HepG2 (cell line): ENCODE results near the gene SPATA25. TPM values are rescaled to one million over a fixed set of nuclear protein-coding genes. Genes with fewer than 3 reads are reported as not detected.

Source experiments
- ARNTL ChIP-seq: sonication (generic); formaldehyde crosslinking; IDR thresholded peaks from 2 replicates; pipeline ENCODE4 v1.4.0; 2020; ENCODE audit warnings: mild to moderate bottlenecking, missing genetic modification reagents
- CEBPB ChIP-seq: IDR thresholded peaks from 2 replicates; pipeline ENCODE4 v1.6.1; 2011; ENCODE audit warnings: low read depth, low read length, improper control_type of control experiment, borderline replicate concordance
- DR1 ChIP-seq: sonication (generic); formaldehyde crosslinking; IDR thresholded peaks from 2 replicates; pipeline ENCODE4 v1.8.0; 2021; ENCODE audit warnings: mild to moderate bottlenecking, missing genetic modification reagents, inconsistent platforms
- EP300 ChIP-seq, 3 experiments: sonication (generic) in 1 of 3; formaldehyde crosslinking in 1 of 3; IDR thresholded peaks; 2 replicates each; pipeline versions ENCODE4 v1.5.1 to v1.6.1; 2011 to 2020; ENCODE audit warnings: low read depth in 2 of 3, low read length in 2 of 3, borderline replicate concordance in 1 of 3, improper control_type of control experiment in 1 of 3, mild to moderate bottlenecking in 1 of 3, missing genetic modification reagents in 1 of 3, moderate library complexity in 1 of 3
- FOSL2 ChIP-seq: sonication (generic); formaldehyde crosslinking; IDR thresholded peaks from 2 replicates; pipeline ENCODE4 v1.4.0; 2020; ENCODE audit warnings: missing genetic modification reagents
- GABPB1 ChIP-seq: IDR thresholded peaks from 2 replicates; pipeline ENCODE4 v1.6.1; 2016; ENCODE audit warnings: mild to moderate bottlenecking, missing genetic modification reagents, moderate library complexity, missing compliant biosample characterization
- HMG20B ChIP-seq: conservative IDR thresholded peaks from 2 replicates; pipeline ENCODE4 v1.6.1; 2016; ENCODE audit warnings: missing genetic modification reagents, missing compliant biosample characterization
- HNF4G ChIP-seq, 2 experiments: sonication (generic) in 1 of 2; formaldehyde crosslinking in 1 of 2; IDR thresholded peaks; 2 replicates each; pipeline versions ENCODE4 v1.4.0 to v1.6.1; 2011 to 2020; ENCODE audit warnings: borderline replicate concordance in 2 of 2, low read depth in 2 of 2, mild to moderate bottlenecking in 2 of 2, low read length in 1 of 2, missing genetic modification reagents in 1 of 2, moderate library complexity in 1 of 2
- JUND ChIP-seq: sonication (generic); formaldehyde crosslinking; IDR thresholded peaks from 2 replicates; pipeline ENCODE4 v1.8.0; 2022; ENCODE audit warnings: mild to moderate bottlenecking, missing genetic modification reagents
- MIXL1 ChIP-seq: IDR thresholded peaks from 2 replicates; pipeline ENCODE4 v1.6.1; 2016
- NAIF1 ChIP-seq: sonication (generic); formaldehyde crosslinking; IDR thresholded peaks from 2 replicates; pipeline ENCODE4 v1.5.0; 2020; ENCODE audit warnings: mild to moderate bottlenecking, missing genetic modification reagents, borderline replicate concordance
- NRL ChIP-seq: sonication (generic); formaldehyde crosslinking; IDR thresholded peaks from 2 replicates; pipeline ENCODE4 v1.5.0; 2020; ENCODE audit warnings: missing genetic modification reagents, mild to moderate bottlenecking, moderate library complexity, borderline replicate concordance
- POLR2AphosphoS5 ChIP-seq: IDR thresholded peaks from 2 replicates; pipeline ENCODE4 v1.6.1; 2012; ENCODE audit warnings: low read depth, low read length
- SOX13 ChIP-seq, 3 experiments: fragments of 450-650 bp in 1 of 3; sonication (generic) in 1 of 3; formaldehyde crosslinking in 1 of 3; IDR thresholded peaks in 2 of 3; conservative IDR thresholded peaks in 1 of 3; 2 replicates each; pipeline versions ENCODE4 v1.5.0 to v1.6.1; 2016 to 2020; ENCODE audit warnings: antibody characterized with exemption in 1 of 3, mild to moderate bottlenecking in 1 of 3, missing compliant biosample characterization in 1 of 3, missing genetic modification reagents in 1 of 3, moderate library complexity in 1 of 3
- SOX5 ChIP-seq: IDR thresholded peaks from 2 replicates; pipeline ENCODE4 v1.6.1; 2016; ENCODE audit warnings: borderline replicate concordance
- TAF1 ChIP-seq: sonication (generic); formaldehyde crosslinking; IDR thresholded peaks from 2 replicates; pipeline ENCODE4 v1.4.0; 2020; ENCODE audit warnings: missing genetic modification reagents
- TARDBP ChIP-seq: sonication (generic); formaldehyde crosslinking; IDR thresholded peaks from 2 replicates; pipeline ENCODE4 v1.8.0; 2022; ENCODE audit warnings: mild to moderate bottlenecking, missing genetic modification reagents
- ZKSCAN8 ChIP-seq: IDR thresholded peaks from 2 replicates; pipeline ENCODE4 v1.6.1; 2016; ENCODE audit warnings: borderline replicate concordance, missing genetic modification reagents, missing compliant biosample characterization
- ZNF414 ChIP-seq: sonication (generic); formaldehyde crosslinking; IDR thresholded peaks from 2 replicates; pipeline ENCODE4 v1.5.0; 2020; ENCODE audit warnings: missing genetic modification reagents
- ZNF614 ChIP-seq: IDR thresholded peaks from 2 replicates; pipeline ENCODE4 v1.6.1; 2018; ENCODE audit warnings: missing biosample characterization, missing genetic modification reagents, inconsistent platforms, borderline replicate concordance
- ZNF710 ChIP-seq: sonication (generic); formaldehyde crosslinking; IDR thresholded peaks from 2 replicates; pipeline ENCODE4 v1.5.0; 2020; ENCODE audit warnings: mild to moderate bottlenecking, missing genetic modification reagents, borderline replicate concordance
- polyA plus RNA-seq, 8 experiments: library from polyadenylated mRNA; depleted of rRNA in 3 of 8; stranded (reverse) in 7 of 8; unstranded in 1 of 8; fragments of >200 nt; fragmentation: Illumina TruSeq in 4 of 8; extraction: Trizol in 4 of 8; gene quantifications; 2 replicates each; pipeline versions ENCODE4 v1.2.1 to v1.2.3, GENCODE V29; 2011 to 2016; ENCODE audit warnings: low read depth in 4 of 8, missing spikeins in 1 of 8, mixed read lengths in 1 of 8; ENCODE audit not compliant: insufficient read depth in 1 of 8
- total RNA-seq, 5 experiments: library from RNA; depleted of rRNA; stranded (reverse); fragments of >200 nt; fragmentation: Illumina TruSeq; extraction: Trizol; gene quantifications; 2 replicates each; pipeline ENCODE4 v1.2.3, GENCODE V29; 2016; ENCODE audit warnings: low read depth in 1 of 5
- TF ChIP-seq, protein P1 (sequence below): IDR thresholded peaks from 2 replicates; pipeline ENCODE4 v1.6.1; 2012; ENCODE audit warnings: low read depth, low read length, improper control_type of control experiment
- TF ChIP-seq, protein P2 (sequence below): IDR thresholded peaks from 2 replicates; pipeline ENCODE4 v1.6.1; 2018; ENCODE audit warnings: missing genetic modification reagents, mild to moderate bottlenecking, missing compliant biosample characterization

SPATA25 gene
- total and polyA plus RNA-seq, 2 of the 13 experiments (the other 11 are each of a cell fraction or from before 2014, with no cell fraction given) = 4.8 to 7.6 TPM

GRCh38 chr20:45909336-45909808 is 21.9 kb upstream of the SPATA25 start (continued):
- no peak for TF ChIP-seq DR1 (CRISPR knock-in tag)
- TF ChIP-seq ZNF710 (CRISPR knock-in tag) = no peak; the same call in 1 of the 2 replicates
- peak; percentile 55; the same call in 1 of the 2 replicates for TF ChIP-seq TARDBP
- TF ChIP-seq SOX13 (IDR thresholded peaks at IDR 0.05) = no peak
- peak in 1 of 2 experiments; percentile 29; a peak in 1 of 4 replicates for TF ChIP-seq SOX13 (CRISPR knock-in tag; conservative IDR thresholded peaks at IDR 0.05 in 1 of 2, IDR thresholded peaks at IDR 0.05 in 1 of 2)
- TF ChIP-seq EP300 (IDR thresholded peaks at IDR 0.05; ENCODE audit: low read depth in 2 of 2, low read length in 2 of 2) = peak in 1 of 2 experiments; percentile 57; a peak in 1 of 4 replicates
- TF ChIP-seq EP300 (CRISPR knock-in tag; IDR thresholded peaks at IDR 0.05; ENCODE audit: borderline replicate concordance) = peak; percentile 25; the same call in 1 of the 2 replicates
- TF ChIP-seq HNF4G (IDR thresholded peaks at IDR 0.05; ENCODE audit: borderline replicate concordance, low read depth, low read length) = peak; percentile 90
- TF ChIP-seq HNF4G (CRISPR knock-in tag; IDR thresholded peaks at IDR 0.05; ENCODE audit: borderline replicate concordance, low read depth) = peak; percentile 91; the same call in 1 of the 2 replicates
- no peak for TF ChIP-seq NRL (CRISPR knock-in tag)
- no peak; the same call in 1 of the 2 replicates for TF ChIP-seq ZNF414 (CRISPR knock-in tag)
- TF ChIP-seq CEBPB = peak; percentile 12; the same call in 1 of the 2 replicates
- peak; percentile 76; the same call in 1 of the 2 replicates for TF ChIP-seq NAIF1 (CRISPR knock-in tag)
- TF ChIP-seq POLR2AphosphoS5 = peak; percentile 68
- peak; percentile 54 for TF ChIP-seq GABPB1 (CRISPR knock-in tag)
- TF ChIP-seq, protein P1, sequence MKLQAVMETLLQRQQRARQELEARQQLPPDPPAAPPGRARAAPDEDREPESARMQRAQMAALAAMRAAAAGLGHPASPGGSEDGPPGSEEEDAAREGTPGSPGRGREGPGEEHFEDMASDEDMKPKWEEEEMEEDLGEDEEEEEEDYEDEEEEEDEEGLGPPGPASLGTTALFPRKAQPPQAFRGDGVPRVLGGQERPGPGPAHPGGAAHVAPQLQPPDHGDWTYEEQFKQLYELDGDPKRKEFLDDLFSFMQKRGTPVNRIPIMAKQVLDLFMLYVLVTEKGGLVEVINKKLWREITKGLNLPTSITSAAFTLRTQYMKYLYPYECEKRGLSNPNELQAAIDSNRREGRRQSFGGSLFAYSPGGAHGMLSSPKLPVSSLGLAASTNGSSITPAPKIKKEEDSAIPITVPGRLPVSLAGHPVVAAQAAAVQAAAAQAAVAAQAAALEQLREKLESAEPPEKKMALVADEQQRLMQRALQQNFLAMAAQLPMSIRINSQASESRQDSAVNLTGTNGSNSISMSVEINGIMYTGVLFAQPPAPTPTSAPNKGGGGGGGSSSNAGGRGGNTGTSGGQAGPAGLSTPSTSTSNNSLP = peak; percentile 41
- TF ChIP-seq ZKSCAN8 (CRISPR knock-in tag) = no peak
- TF ChIP-seq, protein P2, sequence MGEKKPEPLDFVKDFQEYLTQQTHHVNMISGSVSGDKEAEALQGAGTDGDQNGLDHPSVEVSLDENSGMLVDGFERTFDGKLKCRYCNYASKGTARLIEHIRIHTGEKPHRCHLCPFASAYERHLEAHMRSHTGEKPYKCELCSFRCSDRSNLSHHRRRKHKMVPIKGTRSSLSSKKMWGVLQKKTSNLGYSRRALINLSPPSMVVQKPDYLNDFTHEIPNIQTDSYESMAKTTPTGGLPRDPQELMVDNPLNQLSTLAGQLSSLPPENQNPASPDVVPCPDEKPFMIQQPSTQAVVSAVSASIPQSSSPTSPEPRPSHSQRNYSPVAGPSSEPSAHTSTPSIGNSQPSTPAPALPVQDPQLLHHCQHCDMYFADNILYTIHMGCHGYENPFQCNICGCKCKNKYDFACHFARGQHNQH = peak; percentile 48; the same call in 1 of the 2 replicates
- TF ChIP-seq FOSL2 (CRISPR knock-in tag) = 0 out of 2 replicates have a peak, but pooled peaks have one; percentile 48
- peak; percentile 59; the same call in 1 of the 2 replicates for TF ChIP-seq MIXL1 (CRISPR knock-in tag)
- no peak for TF ChIP-seq ARNTL (CRISPR knock-in tag)
- TF ChIP-seq ZNF614 = peak; percentile 6; the same call in 1 of the 2 replicates
- TF ChIP-seq SOX5 (CRISPR knock-in tag) = peak; percentile 55; the same call in 1 of the 2 replicates
- TF ChIP-seq HMG20B (CRISPR knock-in tag) = 0 out of 2 replicates have a peak, but pooled peaks have one; percentile 10
- peak; percentile 38; the same call in 1 of the 2 replicates for TF ChIP-seq TAF1 (CRISPR knock-in tag)
- peak; percentile 45; the same call in 1 of the 2 replicates for TF ChIP-seq JUND
